DOHH2 (cell line): Measurements from ENCODE around the gene METTL17.

ENCODE experiments used
- H3F3A ChIP-seq: fragments of 200-600 bp; sonication (generic), shearing (Covaris generic); 2 replicates; pipeline ENCODE4 v1.6.0; 2016; ENCODE audit warnings: antibody characterized with exemption, mild to moderate bottlenecking; ENCODE audit not compliant: control insufficient read depth, insufficient read depth
- H3K27ac ChIP-seq: fragments of 200-600 bp; sonication (generic); 2 replicates; pipeline ENCODE4 v1.5.1; 2014; ENCODE audit warnings: low read depth, mild to moderate bottlenecking, low read length, moderate library complexity
- H3K27me3 ChIP-seq: fragments of 200-600 bp; sonication (generic); 2 replicates; pipeline ENCODE4 v1.6.1; 2014; ENCODE audit warnings: mild to moderate bottlenecking, low read length, mixed read lengths; ENCODE audit not compliant: control insufficient read depth
- H3K36me3 ChIP-seq: fragments of 200-600 bp; sonication (generic); 2 replicates; pipeline ENCODE4 v1.6.1; 2014; ENCODE audit warnings: mild to moderate bottlenecking, low read length, moderate library complexity, mixed read lengths; ENCODE audit not compliant: control insufficient read depth
- H3K4me1 ChIP-seq: fragments of 200-600 bp; sonication (generic); 2 replicates; pipeline ENCODE4 v1.6.1; 2014; ENCODE audit warnings: mild to moderate bottlenecking, low read length, mixed read lengths; ENCODE audit not compliant: control insufficient read depth
- H3K4me2 ChIP-seq: fragments of 200-600 bp; sonication (generic); 2 replicates; pipeline ENCODE4 v1.6.0; 2014; ENCODE audit warnings: mild to moderate bottlenecking, low read length, moderate library complexity
- H3K4me3 ChIP-seq: fragments of 200-600 bp; sonication (generic); 2 replicates; pipeline ENCODE4 v1.5.1; 2014; ENCODE audit warnings: mild to moderate bottlenecking, low read length, mixed read lengths
- H3K79me2 ChIP-seq: fragments of 200-600 bp; sonication (generic); 2 replicates; pipeline ENCODE4 v1.6.1; 2014; ENCODE audit warnings: mild to moderate bottlenecking, low read length, mixed read lengths; ENCODE audit not compliant: control insufficient read depth
- H3K9me2 ChIP-seq: fragments of 200-600 bp; sonication (generic); replicated peaks from 2 replicates; pipeline ENCODE4 v1.6.1; 2014; ENCODE audit warnings: mild to moderate bottlenecking, low read length, mixed read lengths; ENCODE audit not compliant: control insufficient read depth
- H3K9me3 ChIP-seq: fragments of 200-600 bp; sonication (generic); 2 replicates; pipeline ENCODE4 v1.6.1; 2014; ENCODE audit warnings: antibody characterized with exemption, low read length, mixed read lengths; ENCODE audit not compliant: control insufficient read depth, insufficient read depth
- H4K20me1 ChIP-seq: fragments of 200-600 bp; sonication (generic); 2 replicates; pipeline ENCODE4 v1.6.0; 2014; ENCODE audit warnings: low read depth, mild to moderate bottlenecking, antibody characterized with exemption, low read length, moderate library complexity; ENCODE audit not compliant: control insufficient read depth, insufficient read depth
- EZH2phosphoT487 ChIP-seq: fragments of 200-600 bp; sonication (generic); IDR thresholded peaks from 2 replicates; pipeline ENCODE4 v1.6.1; 2017; ENCODE audit warnings: borderline replicate concordance, mild to moderate bottlenecking, antibody characterized with exemption, low read length, moderate library complexity, mixed read lengths
- TF ChIP-seq, protein P1 (sequence below): fragments of 200-600 bp; sonication (generic); IDR thresholded peaks from one replicate; pipeline ENCODE4 v1.5.1; 2014; ENCODE audit warnings: antibody characterized with exemption, mild to moderate bottlenecking, low read depth, low read length; ENCODE audit not compliant: poor library complexity, severe bottlenecking

The METTL17 gene

GRCh38 chr14:21036751-21037150 is 47.0 kb downstream of the METTL17 start:
- peaks cover 27% of the 10 kb centered on the region for H3K27me3 ChIP-seq
- no peaks in the 10 kb centered on the region for H3K79me2 ChIP-seq
- H4K20me1 ChIP-seq, result no peaks in the 10 kb centered on the region
- TF ChIP-seq, protein P1, sequence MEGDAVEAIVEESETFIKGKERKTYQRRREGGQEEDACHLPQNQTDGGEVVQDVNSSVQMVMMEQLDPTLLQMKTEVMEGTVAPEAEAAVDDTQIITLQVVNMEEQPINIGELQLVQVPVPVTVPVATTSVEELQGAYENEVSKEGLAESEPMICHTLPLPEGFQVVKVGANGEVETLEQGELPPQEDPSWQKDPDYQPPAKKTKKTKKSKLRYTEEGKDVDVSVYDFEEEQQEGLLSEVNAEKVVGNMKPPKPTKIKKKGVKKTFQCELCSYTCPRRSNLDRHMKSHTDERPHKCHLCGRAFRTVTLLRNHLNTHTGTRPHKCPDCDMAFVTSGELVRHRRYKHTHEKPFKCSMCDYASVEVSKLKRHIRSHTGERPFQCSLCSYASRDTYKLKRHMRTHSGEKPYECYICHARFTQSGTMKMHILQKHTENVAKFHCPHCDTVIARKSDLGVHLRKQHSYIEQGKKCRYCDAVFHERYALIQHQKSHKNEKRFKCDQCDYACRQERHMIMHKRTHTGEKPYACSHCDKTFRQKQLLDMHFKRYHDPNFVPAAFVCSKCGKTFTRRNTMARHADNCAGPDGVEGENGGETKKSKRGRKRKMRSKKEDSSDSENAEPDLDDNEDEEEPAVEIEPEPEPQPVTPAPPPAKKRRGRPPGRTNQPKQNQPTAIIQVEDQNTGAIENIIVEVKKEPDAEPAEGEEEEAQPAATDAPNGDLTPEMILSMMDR, result no peak
- no peak for TF ChIP-seq EZH2phosphoT487
- H3K27ac ChIP-seq, result no peak overlapping the region
- H3K4me1 ChIP-seq, result no peaks in the 10 kb centered on the region
- H3K4me3 ChIP-seq, result no peak overlapping the region
- no peaks in the 10 kb centered on the region for H3K9me3 ChIP-seq
- no peaks in the 10 kb centered on the region for H3F3A ChIP-seq
- no peaks in the 10 kb centered on the region for H3K9me2 ChIP-seq
- H3K36me3 ChIP-seq, result no peaks in the 10 kb centered on the region
- H3K4me2 ChIP-seq, result no peak overlapping the region

DNA sequence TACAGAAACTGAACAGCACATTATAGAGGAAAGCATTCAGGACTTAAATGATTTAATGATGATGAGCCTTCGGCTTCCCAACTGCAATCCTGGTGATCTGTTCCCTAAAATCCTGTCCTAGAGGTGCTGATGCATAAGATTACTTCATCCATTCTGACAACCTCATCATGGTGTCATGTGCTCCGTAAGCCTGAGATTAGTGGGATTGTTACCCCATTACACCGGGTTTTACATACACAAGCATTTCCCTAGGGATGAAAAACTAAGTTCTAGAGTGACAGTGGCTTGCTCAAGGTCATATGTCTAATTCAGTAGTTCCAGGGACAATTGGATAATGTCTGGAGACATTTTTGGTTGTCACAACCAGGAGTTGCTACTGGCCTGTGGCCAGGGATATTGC is 47.4 kb downstream of the METTL17 start:
- H3K4me3 ChIP-seq, result no peak overlapping the region
- H3K27ac ChIP-seq, result no peak overlapping the region
- TF ChIP-seq, protein P1, result no peak
- TF ChIP-seq EZH2phosphoT487, result no peak
- peaks cover 24% of the 10 kb centered on the region for H3K27me3 ChIP-seq
- H3K79me2 ChIP-seq, result no peaks in the 10 kb centered on the region
- H3K36me3 ChIP-seq, result no peaks in the 10 kb centered on the region
- no peaks in the 10 kb centered on the region for H3K4me1 ChIP-seq
- H3F3A ChIP-seq, result no peaks in the 10 kb centered on the region
- H3K9me3 ChIP-seq, result no peaks in the 10 kb centered on the region
- no peak overlapping the region for H3K4me2 ChIP-seq
- no peaks in the 10 kb centered on the region for H4K20me1 ChIP-seq
- H3K9me2 ChIP-seq, result no peaks in the 10 kb centered on the region

DNA sequence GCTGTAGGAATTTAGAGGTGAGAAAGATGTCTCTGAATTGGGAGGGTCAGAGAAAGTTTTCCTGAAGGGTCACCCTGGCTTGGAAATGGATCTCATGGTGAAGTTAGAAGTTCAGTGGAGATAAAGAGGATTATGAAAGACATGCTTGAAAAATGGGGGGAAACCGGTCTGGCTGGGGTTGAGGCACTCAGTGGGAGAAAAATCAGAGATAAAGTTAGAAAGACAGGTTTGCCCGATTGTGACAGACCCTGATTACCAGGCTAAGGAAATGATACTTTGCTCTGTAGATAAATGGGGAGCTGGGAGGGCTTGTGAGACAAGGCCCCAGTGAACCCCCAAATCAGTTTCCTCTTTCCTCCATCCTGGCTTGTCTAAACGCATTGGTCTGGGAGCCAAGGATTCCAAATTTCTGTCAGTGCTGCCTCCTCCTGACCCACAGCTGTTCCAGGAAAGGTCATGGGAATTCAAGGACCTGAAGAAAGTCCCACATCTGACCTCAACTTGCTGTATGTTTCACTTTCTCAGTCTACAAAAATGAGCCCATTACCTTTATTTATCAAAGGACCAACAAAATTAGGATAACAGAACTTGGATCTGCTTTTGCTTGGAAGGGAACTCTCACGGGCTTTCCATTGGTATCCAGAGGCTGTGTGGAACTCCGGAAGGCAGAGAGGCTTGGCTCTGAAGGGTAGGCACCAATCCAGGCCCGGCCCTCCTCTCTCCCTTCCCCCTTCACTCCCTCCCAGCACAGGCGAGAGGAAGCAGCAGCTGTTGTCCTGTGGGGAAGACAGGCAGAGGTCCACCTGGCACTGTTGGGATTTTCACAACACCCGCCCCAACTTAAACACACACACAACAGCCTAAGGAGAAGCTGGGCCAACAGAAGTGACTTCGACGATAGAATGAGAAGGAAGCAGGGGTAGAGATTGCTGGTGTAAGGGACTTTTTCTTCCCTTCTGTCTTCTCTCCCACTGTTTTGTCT is 49.0 kb downstream of the METTL17 start:
- Histone ChIP-seq H4K20me1 (no peaks in the 10 kb centered on the region), H3K36me3 (no peaks in the 10 kb centered on the region), H3K27ac (no peak overlapping the region), H3K27me3 (peaks cover 32% of the 10 kb centered on the region), H3K4me3 (no peak overlapping the region), H3K9me3 (no peaks in the 10 kb centered on the region), H3K79me2 (no peaks in the 10 kb centered on the region), H3K4me1 (no peaks in the 10 kb centered on the region), H3K9me2 (no peaks in the 10 kb centered on the region), H3F3A (no peaks in the 10 kb centered on the region), H3K4me2 (no peak overlapping the region)
- TF ChIP-seq, protein P1, result no peak
- TF ChIP-seq EZH2phosphoT487, result no peak
